Panc1 (cell line): Measurements from ENCODE around the gene DHRS3. TPM values are rescaled to one million over a fixed set of nuclear protein-coding genes. Genes with fewer than 3 reads are reported as not detected.

ENCODE experiments used
- ATAC-seq: fragments of 200-7000 bp; cut with Tn5 transposase; 2 replicates; pipeline ENCODE4 v1.9.1; 2020; ENCODE audit warnings: mild to moderate bottlenecking, moderate library complexity
- BruUV-seq: library from RNA; stranded (reverse); fragments of 400-500 nt; replicated peaks from 2 replicates; lab custom pipeline; 2021; lab: Mats Ljungman, UMichigan
- CTCF ChIA-PET: fragments of 300-600 bp; sonication (Branson Sonifier 250); formaldehyde crosslinking; loops from one replicate; lab custom pipeline; 2022; ENCODE audit warnings: antibody characterized with exemption; lab: Charles Lee
- POLR2A ChIA-PET: fragments of 300-600 bp; sonication (Branson Sonifier 250); formaldehyde crosslinking; loops from one replicate; lab custom pipeline; 2022; ENCODE audit warnings: antibody characterized with exemption; lab: Charles Lee
- DNase-seq: peaks from one replicate; pipeline ENCODE4 v3.0.0-alpha.2; 2010; ENCODE audit warnings: low read depth, low spot score
- H3K27ac ChIP-seq: 2 replicates; pipeline ENCODE4 v1.5.1; 2011; ENCODE audit warnings: mild to moderate bottlenecking, low read length, inconsistent platforms
- H3K27me3 ChIP-seq: fragments of 200-500 bp; sonication (Bioruptor generic); 2 replicates; pipeline ENCODE4 v1.6.0; 2014; ENCODE audit warnings: low read length, inconsistent platforms; ENCODE audit not compliant: control insufficient read depth, insufficient read depth
- H3K36me3 ChIP-seq: fragments of 200-500 bp; sonication (Bioruptor generic); 2 replicates; pipeline ENCODE4 v1.5.1; 2014; ENCODE audit warnings: inconsistent platforms, mild to moderate bottlenecking, low read length, moderate library complexity; ENCODE audit not compliant: control insufficient read depth, insufficient read depth
- H3K4me1 ChIP-seq: 2 replicates; pipeline ENCODE4 v1.5.1; 2011; ENCODE audit warnings: inconsistent platforms, mild to moderate bottlenecking, low read length, moderate library complexity; ENCODE audit not compliant: control insufficient read depth, insufficient read depth
- H3K4me3 ChIP-seq, 2 experiments: 2 replicates each; pipeline ENCODE4 v1.5.1; 2011 to 2012; ENCODE audit warnings: low read depth in 2 of 2, low read length in 2 of 2, mild to moderate bottlenecking in 2 of 2, inconsistent platforms in 1 of 2, moderate library complexity in 1 of 2
- H3K9me3 ChIP-seq: fragments of 200-500 bp; sonication (Bioruptor generic); 2 replicates; pipeline ENCODE4 v1.5.1; 2014; ENCODE audit warnings: low read depth, mild to moderate bottlenecking, inconsistent platforms, low read length, moderate library complexity; ENCODE audit not compliant: control insufficient read depth, insufficient read depth
- POLR2AphosphoS5 ChIP-seq: IDR thresholded peaks from 2 replicates; pipeline ENCODE4 v1.6.1; 2012; ENCODE audit warnings: mild to moderate bottlenecking, low read depth, low read length, moderate library complexity
- SIN3A ChIP-seq: IDR thresholded peaks from 2 replicates; pipeline ENCODE4 v1.6.1; 2012; ENCODE audit warnings: low read depth, mild to moderate bottlenecking, low read length, moderate library complexity, borderline replicate concordance; ENCODE audit not compliant: insufficient read depth
- TCF7L2 ChIP-seq: IDR thresholded peaks from 2 replicates; pipeline ENCODE4 v1.6.1; 2011; ENCODE audit warnings: mild to moderate bottlenecking, low read depth, low read length, inconsistent platforms
- in situ Hi-C: cut with HindIII; loops from 2 replicates; pipeline ENCODE4 v1.10.0; 2016; ENCODE audit warnings: low sequenced_read_pairs, low pct_unique_long_range_greater_than_20kb
- intact Hi-C: fragments of 100-400 bp; cut with micrococcal nuclease; formaldehyde crosslinking; loops from one replicate; pipeline ENCODE4 v1.10.0; 2022; ENCODE audit not compliant: unreplicated experiment
- total RNA-seq: library from RNA; stranded (reverse); gene quantifications from one replicate; pipeline ENCODE4 v1.2.1, GENCODE V29; 2021; ENCODE audit not compliant: unreplicated experiment
- TF ChIP-seq, protein P1 (sequence below): fragments of 450-650 bp; IDR thresholded peaks from 2 replicates; pipeline ENCODE4 v1.5.1; 2017; ENCODE audit warnings: mild to moderate bottlenecking
- TF ChIP-seq, protein P2 (sequence below), 2 experiments: IDR thresholded peaks; 2 replicates each; pipeline ENCODE4 v1.6.1; 2011 to 2012; ENCODE audit warnings: low read depth in 2 of 2, control low read depth in 1 of 2, low read length in 1 of 2, mild to moderate bottlenecking in 1 of 2, moderate library complexity in 1 of 2; ENCODE audit not compliant: insufficient read depth in 1 of 2

DHRS3 gene
- total RNA-seq, 1 experiment from 2014 or later: 113 TPM

DNA sequence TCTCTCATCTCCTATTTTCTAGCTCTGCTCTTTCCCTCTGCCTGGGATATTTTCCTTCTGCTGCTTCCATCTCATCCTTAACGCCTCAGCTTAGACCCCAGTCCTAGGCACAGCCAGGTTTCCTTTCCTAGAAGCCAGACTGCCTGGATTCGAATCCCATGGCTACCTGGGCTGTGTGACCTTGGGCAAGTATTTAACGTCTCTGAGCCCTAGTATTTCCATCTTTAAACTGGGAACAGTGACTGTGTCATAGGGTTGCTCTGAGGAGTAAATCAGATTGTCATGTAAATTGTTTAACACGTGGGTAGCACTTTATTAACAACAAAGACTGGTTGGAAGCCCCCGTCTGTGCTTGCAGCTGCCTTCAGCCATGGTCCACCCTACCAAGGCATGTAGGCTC lies 18.4 kb downstream of the DHRS3 start:
- Histone ChIP-seq H3K4me1 (peaks cover 89% of the 10 kb centered on the region), H3K27me3 (no peaks in the 10 kb centered on the region), H3K27ac (peak overlapping the region; percentile 96), H3K36me3 (no peaks in the 10 kb centered on the region), H3K9me3 (no peaks in the 10 kb centered on the region), H3K4me3 (no peak overlapping the region)
- intact Hi-C loops: no loop called here
- BruUV-seq: no TSS peak
- ATAC-seq: no peak
- in situ Hi-C loops: no loop called here
- CTCF ChIA-PET: interaction anchor here (0.7 kb wide), 1 partner anchor 286 kb away, joined by 3 read pairs; no protein-coding TSS in a partner anchor
- POLR2A ChIA-PET: no interaction called here
- TF ChIP-seq SIN3A: no peak
- TF ChIP-seq, protein P1, sequence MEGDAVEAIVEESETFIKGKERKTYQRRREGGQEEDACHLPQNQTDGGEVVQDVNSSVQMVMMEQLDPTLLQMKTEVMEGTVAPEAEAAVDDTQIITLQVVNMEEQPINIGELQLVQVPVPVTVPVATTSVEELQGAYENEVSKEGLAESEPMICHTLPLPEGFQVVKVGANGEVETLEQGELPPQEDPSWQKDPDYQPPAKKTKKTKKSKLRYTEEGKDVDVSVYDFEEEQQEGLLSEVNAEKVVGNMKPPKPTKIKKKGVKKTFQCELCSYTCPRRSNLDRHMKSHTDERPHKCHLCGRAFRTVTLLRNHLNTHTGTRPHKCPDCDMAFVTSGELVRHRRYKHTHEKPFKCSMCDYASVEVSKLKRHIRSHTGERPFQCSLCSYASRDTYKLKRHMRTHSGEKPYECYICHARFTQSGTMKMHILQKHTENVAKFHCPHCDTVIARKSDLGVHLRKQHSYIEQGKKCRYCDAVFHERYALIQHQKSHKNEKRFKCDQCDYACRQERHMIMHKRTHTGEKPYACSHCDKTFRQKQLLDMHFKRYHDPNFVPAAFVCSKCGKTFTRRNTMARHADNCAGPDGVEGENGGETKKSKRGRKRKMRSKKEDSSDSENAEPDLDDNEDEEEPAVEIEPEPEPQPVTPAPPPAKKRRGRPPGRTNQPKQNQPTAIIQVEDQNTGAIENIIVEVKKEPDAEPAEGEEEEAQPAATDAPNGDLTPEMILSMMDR: no peak
- TF ChIP-seq, protein P2, sequence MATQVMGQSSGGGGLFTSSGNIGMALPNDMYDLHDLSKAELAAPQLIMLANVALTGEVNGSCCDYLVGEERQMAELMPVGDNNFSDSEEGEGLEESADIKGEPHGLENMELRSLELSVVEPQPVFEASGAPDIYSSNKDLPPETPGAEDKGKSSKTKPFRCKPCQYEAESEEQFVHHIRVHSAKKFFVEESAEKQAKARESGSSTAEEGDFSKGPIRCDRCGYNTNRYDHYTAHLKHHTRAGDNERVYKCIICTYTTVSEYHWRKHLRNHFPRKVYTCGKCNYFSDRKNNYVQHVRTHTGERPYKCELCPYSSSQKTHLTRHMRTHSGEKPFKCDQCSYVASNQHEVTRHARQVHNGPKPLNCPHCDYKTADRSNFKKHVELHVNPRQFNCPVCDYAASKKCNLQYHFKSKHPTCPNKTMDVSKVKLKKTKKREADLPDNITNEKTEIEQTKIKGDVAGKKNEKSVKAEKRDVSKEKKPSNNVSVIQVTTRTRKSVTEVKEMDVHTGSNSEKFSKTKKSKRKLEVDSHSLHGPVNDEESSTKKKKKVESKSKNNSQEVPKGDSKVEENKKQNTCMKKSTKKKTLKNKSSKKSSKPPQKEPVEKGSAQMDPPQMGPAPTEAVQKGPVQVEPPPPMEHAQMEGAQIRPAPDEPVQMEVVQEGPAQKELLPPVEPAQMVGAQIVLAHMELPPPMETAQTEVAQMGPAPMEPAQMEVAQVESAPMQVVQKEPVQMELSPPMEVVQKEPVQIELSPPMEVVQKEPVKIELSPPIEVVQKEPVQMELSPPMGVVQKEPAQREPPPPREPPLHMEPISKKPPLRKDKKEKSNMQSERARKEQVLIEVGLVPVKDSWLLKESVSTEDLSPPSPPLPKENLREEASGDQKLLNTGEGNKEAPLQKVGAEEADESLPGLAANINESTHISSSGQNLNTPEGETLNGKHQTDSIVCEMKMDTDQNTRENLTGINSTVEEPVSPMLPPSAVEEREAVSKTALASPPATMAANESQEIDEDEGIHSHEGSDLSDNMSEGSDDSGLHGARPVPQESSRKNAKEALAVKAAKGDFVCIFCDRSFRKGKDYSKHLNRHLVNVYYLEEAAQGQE (IDR thresholded peaks at IDR 0.05; ENCODE audit: insufficient read depth in 1 of 2, low read depth in 2 of 2, low read length in 1 of 2): no peak
- no peak; the same call in 1 of the 2 replicates for TF ChIP-seq POLR2AphosphoS5
- no peak for TF ChIP-seq TCF7L2
- no peak for DNase-seq

DNA sequence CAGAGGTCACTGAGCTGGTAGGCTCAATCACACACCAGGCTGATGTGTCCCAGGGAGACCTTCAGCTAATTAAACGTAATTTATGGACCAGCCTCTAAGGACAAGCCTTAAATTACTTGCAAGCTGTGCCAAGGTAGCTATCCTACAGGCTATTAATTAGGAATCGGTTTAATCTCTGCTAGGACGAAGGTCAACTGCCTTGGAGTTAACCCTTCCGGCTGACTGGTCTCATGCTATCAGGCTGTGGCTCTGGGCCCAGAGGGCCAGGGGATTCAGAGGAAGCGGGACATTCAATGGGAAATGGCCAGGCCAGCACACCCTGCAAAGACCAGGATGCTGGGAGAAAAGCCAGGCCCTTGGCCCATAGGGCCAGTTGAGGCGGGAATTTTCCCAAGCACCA lies 19.0 kb downstream of the DHRS3 start:
- intact Hi-C loops: no loop called here
- CTCF ChIA-PET: interaction anchor here (0.8 kb wide), 1 partner anchor 20 kb away, joined by 4 read pairs; no protein-coding TSS in a partner anchor
- in situ Hi-C loops: no loop called here

DNA sequence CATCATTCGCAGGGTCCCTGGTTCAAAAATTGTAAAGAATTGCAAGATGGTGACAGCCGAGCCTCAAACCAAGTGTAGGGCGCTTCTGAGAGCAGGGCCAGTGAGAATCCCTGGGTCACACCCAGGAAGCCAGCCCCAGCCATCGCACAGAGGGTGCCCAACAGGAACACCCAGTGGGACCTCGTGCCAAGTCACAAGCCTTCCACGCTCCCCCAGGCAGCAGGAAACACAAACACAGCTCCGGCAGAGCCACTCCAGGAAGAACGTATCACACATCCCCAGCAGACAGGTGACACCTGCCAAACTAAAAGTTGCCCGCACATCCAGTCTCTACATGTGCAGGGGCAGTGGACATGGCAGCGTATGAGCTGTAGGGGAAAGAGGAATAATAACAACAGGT lies 20.2 kb downstream of the DHRS3 start:
- H3K27ac ChIP-seq: peak overlapping the region; percentile 96
- POLR2A ChIA-PET: interaction anchor here (1.2 kb wide), 1 partner anchor 17 kb away, joined by 3 read pairs; no protein-coding TSS in a partner anchor
- BruUV-seq: no TSS peak
- H3K9me3 ChIP-seq: no peaks in the 10 kb centered on the region
- peaks cover 89% of the 10 kb centered on the region for H3K4me1 ChIP-seq
- no peak overlapping the region for H3K4me3 ChIP-seq
- DNase-seq (no peak), ATAC-seq (no peak)
- TF ChIP-seq POLR2AphosphoS5: 0 out of 2 replicates have a peak, but pooled peaks have one; percentile 5
- TF ChIP-seq, protein P2 (IDR thresholded peaks at IDR 0.05; ENCODE audit: insufficient read depth in 1 of 2, low read depth in 2 of 2, low read length in 1 of 2): no peak
- in situ Hi-C loops: no loop called here
- no peaks in the 10 kb centered on the region for H3K36me3 ChIP-seq
- H3K27me3 ChIP-seq: no peaks in the 10 kb centered on the region
- intact Hi-C loops: no loop called here
- CTCF ChIA-PET: no interaction called here

More for the DNA sequence above, 19.0 kb downstream of the DHRS3 start:
- POLR2A ChIA-PET: interaction anchor here (1.2 kb wide), 1 partner anchor 16 kb away, joined by 3 read pairs; no protein-coding TSS in a partner anchor
- no peaks in the 10 kb centered on the region for H3K9me3 ChIP-seq
- peaks cover 89% of the 10 kb centered on the region for H3K4me1 ChIP-seq
- BruUV-seq: no TSS peak
- no peak for TF ChIP-seq SIN3A
- 0 out of 2 replicates have a peak, but pooled peaks have one; percentile 2 for TF ChIP-seq POLR2AphosphoS5
- H3K27ac ChIP-seq: peak overlapping the region; percentile 96
- no peak overlapping the region for H3K4me3 ChIP-seq
- H3K27me3 ChIP-seq: no peaks in the 10 kb centered on the region
- no peaks in the 10 kb centered on the region for H3K36me3 ChIP-seq
- DNase-seq (no peak), ATAC-seq (no peak)
